Measurements from ENCODE around the gene HCN2.

- no peak for TF ChIP-seq CTCF (IDR thresholded peaks at IDR 0.05 in 2 of 3, conservative IDR thresholded peaks at IDR 0.05 in 1 of 3; ENCODE audit: control insufficient read depth in 2 of 3, extremely low read depth in 1 of 3, insufficient read depth in 1 of 3, low read depth in 3 of 3, low read length in 3 of 3)
- no peak for TF ChIP-seq POLR2AphosphoS5 (IDR thresholded peaks at IDR 0.05; ENCODE audit: low read length)
- TF ChIP-seq PBX3 (IDR thresholded peaks at IDR 0.05; ENCODE audit: insufficient replicate concordance, low read depth, low read length): no peak
- no peak for TF ChIP-seq RFX5 (IDR thresholded peaks at IDR 0.05; ENCODE audit: low read depth, low read length)
- no peak for TF ChIP-seq ATF3 (IDR thresholded peaks at IDR 0.05; ENCODE audit: borderline replicate concordance, extremely low read depth, low read depth, low read length)
- TF ChIP-seq RUNX3 (IDR thresholded peaks at IDR 0.05; ENCODE audit: low read length): no peak
- TF ChIP-seq CHD2 (IDR thresholded peaks at IDR 0.05; ENCODE audit: borderline replicate concordance, low read depth, low read length): no peak
- TF ChIP-seq NR2C1 (IDR thresholded peaks at IDR 0.05): no peak
- no peak for TF ChIP-seq TARDBP (IDR thresholded peaks at IDR 0.05; ENCODE audit: borderline replicate concordance)
- TF ChIP-seq LARP7 (IDR thresholded peaks at IDR 0.05): no peak
- no peak for TF ChIP-seq NFIC (IDR thresholded peaks at IDR 0.05; ENCODE audit: low read depth, low read length)
These were observed 48.6 kb upstream of the HCN2 start for GRCh38 chr19:540867-541637.
